Spleen (tissue), 13 donors: Measurements from ENCODE around the gene HMMR. TPM values are rescaled to one million over a fixed set of nuclear protein-coding genes. Genes with fewer than 3 reads are reported as not detected.
"Not testable (repeated sequence)": the region's sequence is repeated elsewhere in the genome, so short reads cannot be mapped to it uniquely, and the experiment has no call there.

ENCODE experiments used
- DNase-seq: peaks from one replicate; pipeline ENCODE4 v3.0.0-alpha.2; 2020
- H3K27ac ChIP-seq, 8 donors: fragments of 200-600 bp; sonication (generic) in 7 of 8; 1 replicate in 4 of 8; 2 replicates in 4 of 8; pipeline versions ENCODE4 v1.5.0 to v1.8.0; 2016 to 2021; ENCODE audit warnings: inconsistent platforms in 4 of 8, mild to moderate bottlenecking in 4 of 8, moderate library complexity in 1 of 8
- H3K27me3 ChIP-seq, 7 donors: fragments of 200-600 bp; sonication (generic) in 6 of 7; replicated peaks in 1 of 7; 1 replicate in 4 of 7; 2 replicates in 3 of 7; pipeline versions ENCODE4 v1.5.0 to v1.8.0; 2016 to 2021; ENCODE audit warnings: inconsistent platforms in 3 of 7, mild to moderate bottlenecking in 1 of 7
- H3K36me3 ChIP-seq, 6 donors: fragments of 200-600 bp; sonication (generic) in 5 of 6; 1 replicate in 4 of 6; 2 replicates in 2 of 6; pipeline versions ENCODE4 v1.5.0 to v1.8.0; 2016 to 2021; ENCODE audit warnings: inconsistent platforms in 2 of 6
- H3K4me1 ChIP-seq, 6 donors: fragments of 200-600 bp; sonication (generic) in 5 of 6; 1 replicate in 3 of 6; 2 replicates in 3 of 6; pipeline versions ENCODE4 v1.5.0 to v1.8.0; 2016 to 2021; ENCODE audit warnings: inconsistent platforms in 3 of 6
- H3K4me3 ChIP-seq, 8 donors: fragments of 200-600 bp; sonication (generic) in 7 of 8; 1 replicate in 4 of 8; 2 replicates in 4 of 8; pipeline versions ENCODE4 v1.5.0 to v1.8.0; 2016 to 2021; ENCODE audit warnings: inconsistent platforms in 4 of 8, mild to moderate bottlenecking in 4 of 8, moderate library complexity in 2 of 8
- H3K9me3 ChIP-seq, 8 donors: fragments of 200-600 bp; sonication (generic) in 7 of 8; 1 replicate in 4 of 8; 2 replicates in 4 of 8; pipeline versions ENCODE4 v1.5.0 to v1.8.0; 2016 to 2021; ENCODE audit warnings: inconsistent platforms in 4 of 8
- POLR2A ChIP-seq, 3 donors: fragments of 450-650 bp; IDR thresholded peaks; one replicate each; pipeline ENCODE4 v1.5.1; 2017; ENCODE audit warnings: antibody characterized with exemption in 3 of 3, mild to moderate bottlenecking in 1 of 3
- POLR2AphosphoS5 ChIP-seq, 3 donors: sonication (generic); formaldehyde crosslinking; IDR thresholded peaks; one replicate each; pipeline ENCODE4 v1.5.1; 2017; ENCODE audit warnings: antibody characterized with exemption in 3 of 3
- WGBS, 5 donors: extraction: QIAGEN DNeasy Blood & Tissue Kit in 3 of 5; methylation state at CpG; one replicate each; pipeline versions ENCODE4 v1.1.5 to v1.1.7; 2013 to 2018; 5-methylcytosine and 5-hydroxymethylcytosine counted together
- intact Hi-C: fragments of 100-400 bp; cut with DNase I; formaldehyde crosslinking; loops from one replicate; pipeline ENCODE4 v1.15.0; 2023; ENCODE audit warnings: low total_unique reads
- long read RNA-seq, 2 donors: transcript quantifications; one replicate each; lab custom pipeline, GENCODE V29; 2026
- polyA plus RNA-seq, 3 donors: library from polyadenylated mRNA; stranded (reverse); fragments of 200-250 nt; gene quantifications; one replicate each; pipeline ENCODE4 v1.2.1, GENCODE V29; 2013
- total RNA-seq, 7 donors: library from RNA; depleted of rRNA in 3 of 7; stranded (reverse); fragments of >200 nt in 3 of 7; fragmentation: NEBNext Ultra II Directional in 4 of 7; extraction: Animal tissue kit (Norgen Biotek cat#: 25700) in 4 of 7; gene quantifications; one replicate each; pipeline versions ENCODE4 v1.1.0 to v1.2.1, GENCODE V29; 2016 to 2021
- TF ChIP-seq, protein P1 (sequence below), 11 experiments: fragments of 200-600 bp in 7 of 11; fragments of 450-650 bp in 4 of 11; sonication (generic) in 4 of 11; IDR thresholded peaks in 8 of 11; conservative IDR thresholded peaks in 3 of 11; 1 replicate in 7 of 11; 2 replicates in 4 of 11; pipeline versions ENCODE4 v1.4.0 to v1.8.0; 2016 to 2021; ENCODE audit warnings: antibody characterized with exemption in 11 of 11, inconsistent platforms in 4 of 11, mild to moderate bottlenecking in 1 of 11
- donor health status: healthy with polysubstance abuse.
- donor health status: DM: no; HTN: no; CAD: no; lungs with moderate emphysema.
- donor health status: DM: no; HTN: no; CAD: no.
- donor health status: Bipolar disorder and iron deficiency.
- donor health status: healthy.
- donor health status: DM: no; HTN: no; CAD: no.
- donor health status: DM: yes; HTN: yes; CAD: no.

HMMR gene, protein sequence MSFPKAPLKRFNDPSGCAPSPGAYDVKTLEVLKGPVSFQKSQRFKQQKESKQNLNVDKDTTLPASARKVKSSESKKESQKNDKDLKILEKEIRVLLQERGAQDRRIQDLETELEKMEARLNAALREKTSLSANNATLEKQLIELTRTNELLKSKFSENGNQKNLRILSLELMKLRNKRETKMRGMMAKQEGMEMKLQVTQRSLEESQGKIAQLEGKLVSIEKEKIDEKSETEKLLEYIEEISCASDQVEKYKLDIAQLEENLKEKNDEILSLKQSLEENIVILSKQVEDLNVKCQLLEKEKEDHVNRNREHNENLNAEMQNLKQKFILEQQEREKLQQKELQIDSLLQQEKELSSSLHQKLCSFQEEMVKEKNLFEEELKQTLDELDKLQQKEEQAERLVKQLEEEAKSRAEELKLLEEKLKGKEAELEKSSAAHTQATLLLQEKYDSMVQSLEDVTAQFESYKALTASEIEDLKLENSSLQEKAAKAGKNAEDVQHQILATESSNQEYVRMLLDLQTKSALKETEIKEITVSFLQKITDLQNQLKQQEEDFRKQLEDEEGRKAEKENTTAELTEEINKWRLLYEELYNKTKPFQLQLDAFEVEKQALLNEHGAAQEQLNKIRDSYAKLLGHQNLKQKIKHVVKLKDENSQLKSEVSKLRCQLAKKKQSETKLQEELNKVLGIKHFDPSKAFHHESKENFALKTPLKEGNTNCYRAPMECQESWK
- total RNA-seq (10 to 100 TPM in 1 of 7 donors, 1 to 10 TPM in 6; 1.7 to 10.4 (median 3.7) TPM), polyA plus RNA-seq (1 to 10 TPM in 2 of 3 donors, under 1 TPM in 1; 0.65 to 4.4 (median 2.0) TPM)
- long read RNA-seq, donor 1, partial matches to known transcripts, result 0 of 3 reads
- long read RNA-seq, donor 1, other reads (novel, unspliced or antisense), result 0 of 3 reads
- long read RNA-seq, donor 2, result 0 reads

DNA sequence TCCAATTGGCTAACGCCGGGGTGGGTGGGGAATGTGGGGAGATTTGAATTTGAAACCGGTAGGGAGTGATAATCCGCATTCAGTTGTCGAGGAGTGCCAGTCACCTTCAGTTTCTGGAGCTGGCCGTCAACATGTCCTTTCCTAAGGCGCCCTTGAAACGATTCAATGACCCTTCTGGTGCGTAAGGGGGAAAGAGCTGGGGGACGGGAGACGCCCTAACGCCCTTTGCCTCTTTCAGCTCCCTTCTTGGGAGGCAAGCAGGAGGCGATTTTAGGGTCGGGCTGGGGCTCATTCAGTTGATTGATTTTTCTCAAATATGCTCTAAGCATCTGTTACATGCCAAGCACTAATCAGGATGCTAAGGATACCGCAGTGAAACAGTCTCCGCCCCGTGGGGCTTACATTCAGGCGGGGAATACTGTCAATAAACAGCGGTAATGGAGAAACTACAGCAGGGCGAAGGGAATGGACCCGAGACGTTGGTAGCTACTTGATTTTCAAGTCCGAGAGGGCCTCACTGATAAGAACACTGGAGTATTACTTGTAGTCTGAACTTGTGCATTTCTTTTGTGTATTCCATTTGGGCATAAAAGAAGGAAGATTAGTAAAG lies at the start of gene HMMR:
TSS of gene HMMR (plus strand) at position 71 of the 610 bp plus-strand sequence. CDS start at position 132, 61 bp downstream.
- 0 to 1% (median 1%) methylated on average over 23 of the region's 23 CpGs for WGBS, 5 donors
- intact Hi-C loops, result loop anchor here (5.0 kb wide), 1 partner anchor 47 kb away; the partner anchor contains the start of gene MAT2B

DNA sequence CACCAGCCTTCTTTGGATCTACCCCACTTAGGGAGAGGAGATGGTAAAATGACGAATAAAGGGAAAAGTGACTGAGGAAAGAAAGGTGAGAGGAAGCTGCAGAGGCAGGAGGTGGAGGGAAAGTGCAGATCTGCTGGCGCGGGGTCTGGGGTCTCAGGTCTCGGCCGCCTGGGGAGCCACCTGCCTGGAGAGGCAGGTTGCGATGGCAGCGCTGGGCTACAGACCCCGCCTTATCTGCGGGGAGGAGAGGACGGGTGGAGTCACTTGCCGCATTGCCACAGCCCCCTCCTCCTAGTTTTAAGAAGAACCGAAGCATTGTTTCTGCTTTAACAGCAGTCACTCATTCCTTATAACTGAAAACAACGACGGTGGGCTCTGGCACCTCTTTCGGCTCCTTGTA lies 44.8 kb upstream of the HMMR start:
- H3K27ac ChIP-seq, H3K4me1 ChIP-seq, H3K4me3 ChIP-seq, H3K9me3 ChIP-seq, H3K36me3 ChIP-seq, intact Hi-C loops, DNase-seq: not testable (repeated sequence)
- H3K27me3 ChIP-seq, result peaks cover 0 to 24% (median 5%) of the 10 kb centered on the region in 7 donors
- 38 to 57% (median 48%) methylated on average over 13 to 15 of the region's 15 CpGs for WGBS, 5 donors

More for the DNA sequence above, at the start of gene HMMR:
- DNase-seq, result no peak
- Histone ChIP-seq H3K9me3 (no peaks in the 10 kb centered on the region), H3K36me3 (peaks cover 0 to 13% (median 4%) of the 10 kb centered on the region in 6 donors), H3K27me3 (no peaks in the 10 kb centered on the region), H3K27ac (peak within 1 kb of the TSS; percentile 93 to 99 (median 97)), H3K4me3 (peak within 1 kb of the TSS; percentile 49 to 79 (median 62)), H3K4me1 (peaks cover 25 to 61% (median 37%) of the 10 kb centered on the region in 6 donors)
- no peak for TF ChIP-seq POLR2AphosphoS5 (IDR thresholded peaks at IDR 0.05)
- TF ChIP-seq, protein P1, sequence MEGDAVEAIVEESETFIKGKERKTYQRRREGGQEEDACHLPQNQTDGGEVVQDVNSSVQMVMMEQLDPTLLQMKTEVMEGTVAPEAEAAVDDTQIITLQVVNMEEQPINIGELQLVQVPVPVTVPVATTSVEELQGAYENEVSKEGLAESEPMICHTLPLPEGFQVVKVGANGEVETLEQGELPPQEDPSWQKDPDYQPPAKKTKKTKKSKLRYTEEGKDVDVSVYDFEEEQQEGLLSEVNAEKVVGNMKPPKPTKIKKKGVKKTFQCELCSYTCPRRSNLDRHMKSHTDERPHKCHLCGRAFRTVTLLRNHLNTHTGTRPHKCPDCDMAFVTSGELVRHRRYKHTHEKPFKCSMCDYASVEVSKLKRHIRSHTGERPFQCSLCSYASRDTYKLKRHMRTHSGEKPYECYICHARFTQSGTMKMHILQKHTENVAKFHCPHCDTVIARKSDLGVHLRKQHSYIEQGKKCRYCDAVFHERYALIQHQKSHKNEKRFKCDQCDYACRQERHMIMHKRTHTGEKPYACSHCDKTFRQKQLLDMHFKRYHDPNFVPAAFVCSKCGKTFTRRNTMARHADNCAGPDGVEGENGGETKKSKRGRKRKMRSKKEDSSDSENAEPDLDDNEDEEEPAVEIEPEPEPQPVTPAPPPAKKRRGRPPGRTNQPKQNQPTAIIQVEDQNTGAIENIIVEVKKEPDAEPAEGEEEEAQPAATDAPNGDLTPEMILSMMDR (IDR thresholded peaks at IDR 0.05 in 8 of 11, conservative IDR thresholded peaks at IDR 0.05 in 3 of 11), result no peak

DNA sequence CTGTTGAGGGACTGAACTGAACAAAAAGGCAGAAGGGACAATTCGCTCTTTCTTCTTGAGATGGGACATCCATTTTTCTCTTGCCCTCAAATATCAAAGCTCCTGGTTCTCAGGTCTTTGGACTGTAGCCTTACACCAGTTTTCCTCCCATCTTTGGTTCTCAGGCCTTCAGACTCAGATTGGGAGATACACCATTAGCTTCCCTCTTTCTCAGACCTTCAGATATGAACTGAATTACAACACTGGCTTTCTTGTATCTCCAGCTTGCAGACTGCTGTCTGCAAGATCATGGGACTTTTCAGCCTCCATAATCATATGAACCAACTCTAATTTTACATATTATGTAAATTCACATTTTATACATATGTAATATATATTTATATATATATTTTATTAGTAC lies 35.6 kb upstream of the HMMR start:
- no peak overlapping the region for H3K27ac ChIP-seq
- no peak overlapping the region for H3K4me3 ChIP-seq
- 85 to 97% (median 95%) methylated on average over 1 of the region's 1 CpG for WGBS, 5 donors
- TF ChIP-seq POLR2A (IDR thresholded peaks at IDR 0.05), result no peak
- TF ChIP-seq, protein P1 (IDR thresholded peaks at IDR 0.05 in 8 of 11, conservative IDR thresholded peaks at IDR 0.05 in 3 of 11), result no peak
- no peak for TF ChIP-seq POLR2AphosphoS5 (IDR thresholded peaks at IDR 0.05)
- no peaks in the 10 kb centered on the region for H3K36me3 ChIP-seq
- no peaks in the 10 kb centered on the region for H3K27me3 ChIP-seq
- H3K4me1 ChIP-seq, result peaks cover 0 to 6% (median 0%) of the 10 kb centered on the region in 6 donors
- H3K9me3 ChIP-seq, result no peaks in the 10 kb centered on the region
- intact Hi-C loops, result no loop called here
- DNase-seq, result no peak

DNA sequence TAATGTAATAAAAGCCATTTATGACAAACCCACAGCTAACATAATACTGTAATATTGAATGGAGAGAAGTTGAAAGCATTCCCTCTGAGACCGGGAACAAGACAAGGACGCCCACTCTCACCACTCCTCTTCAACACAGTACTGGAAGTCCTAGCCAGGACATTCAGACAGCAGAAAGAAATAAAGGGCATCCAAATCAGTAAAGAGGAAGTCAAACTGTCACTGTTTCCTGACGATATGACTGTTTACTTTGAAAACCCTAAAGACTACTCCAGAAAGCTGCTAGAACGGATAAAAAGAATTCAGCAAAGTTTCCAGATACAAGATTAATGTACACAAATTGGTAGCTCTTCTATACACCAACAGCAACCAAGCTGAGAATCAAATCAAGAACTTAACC lies 34.3 kb upstream of the HMMR start:
- 5 to 17% (median 15%) methylated on average over 4 of the region's 4 CpGs for WGBS, 5 donors
- DNase-seq, H3K36me3 ChIP-seq, H3K4me1 ChIP-seq, intact Hi-C loops, H3K27me3 ChIP-seq, H3K9me3 ChIP-seq, H3K4me3 ChIP-seq: not testable (repeated sequence)
- peak in 1 of 3 donors; percentile 42 for TF ChIP-seq POLR2AphosphoS5 (IDR thresholded peaks at IDR 0.05)
- peak overlapping the region in 4 of 8 donors; percentile 6 to 44 (median 25) for H3K27ac ChIP-seq
